ENCODE measurements around the gene WNT5B.

WNT5B gene

GRCh38 chr12:1628666-1629337 is at the start of gene WNT5B:
Gene WNT5B, plus strand, starts transcription at chr12:1629231. Its CDS starts 2,124 bp downstream, at chr12:1631355.
- DNase-seq, result no peak

DNA sequence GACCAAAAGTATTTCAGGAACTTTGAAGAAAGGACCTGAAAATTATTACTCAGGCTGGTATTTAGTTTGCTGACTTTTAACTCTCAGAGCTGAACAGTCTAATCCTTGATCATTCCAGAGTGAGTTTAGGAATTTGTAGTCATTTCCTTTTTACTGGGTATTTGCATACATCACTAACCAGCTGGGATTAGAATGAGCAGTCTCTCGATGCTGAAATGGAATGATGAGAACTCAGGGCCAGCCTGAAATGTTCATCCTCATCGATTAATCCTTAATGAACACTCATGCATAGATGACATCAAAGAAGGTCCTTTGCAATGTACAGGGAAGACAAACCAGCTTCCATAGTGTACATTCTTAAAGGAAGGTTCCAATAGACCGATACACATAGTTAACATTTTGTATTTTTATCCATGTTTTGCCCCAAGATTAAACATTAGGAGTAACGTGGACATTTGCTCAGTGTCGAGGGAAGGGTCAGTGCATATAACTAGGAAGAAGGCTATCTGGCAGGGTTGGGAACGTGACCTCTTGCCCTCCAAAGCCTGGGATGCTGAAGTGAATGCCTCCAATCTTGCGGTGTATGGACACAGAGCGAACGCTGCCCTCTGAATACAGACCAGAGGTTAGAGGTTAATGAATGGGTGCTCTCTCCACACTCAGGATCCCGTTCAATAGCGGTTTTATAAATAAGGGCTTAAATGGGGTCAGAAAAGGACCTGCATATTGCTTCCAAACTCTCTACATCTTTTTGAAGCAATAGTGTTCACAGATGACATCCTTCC is 49.2 kb upstream of the WNT5B start:
- no peak for DNase-seq

DNA sequence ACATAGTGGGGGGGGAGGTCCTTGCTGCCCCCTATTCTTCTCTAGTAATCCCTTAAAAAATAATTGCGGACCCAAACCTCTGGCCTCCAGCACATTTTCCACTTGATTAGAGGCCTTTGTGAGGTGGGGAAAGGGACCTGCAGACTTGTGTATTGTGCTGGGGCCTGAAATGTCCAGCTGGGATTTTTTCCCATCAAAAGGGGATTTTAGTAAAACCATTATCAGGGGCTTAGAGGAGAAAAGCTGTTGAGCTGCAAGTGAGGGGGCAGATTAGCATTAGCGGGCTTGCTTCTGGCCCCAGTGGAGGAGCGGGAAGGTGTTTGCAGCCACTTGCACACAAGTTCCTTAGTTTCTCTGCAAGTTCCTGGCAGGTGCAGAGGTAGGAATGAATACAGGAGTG is 48.5 kb upstream of the WNT5B start:
- no peak for DNase-seq

- DNase-seq, result no peak
These were observed 46.9 kb upstream of the WNT5B start for GRCh38 chr12:1581973-1582708.

GRCh38 chr12:1582709-1583050 is 46.4 kb upstream of the WNT5B start:
- DNase-seq, result no peak

- DNase-seq, result peak; percentile 55
These were observed 45.5 kb upstream of the WNT5B start for GRCh38 chr12:1583421-1584078.

GRCh38 chr12:1584326-1584725 is 44.7 kb upstream of the WNT5B start:
- DNase-seq, result no peak

DNA sequence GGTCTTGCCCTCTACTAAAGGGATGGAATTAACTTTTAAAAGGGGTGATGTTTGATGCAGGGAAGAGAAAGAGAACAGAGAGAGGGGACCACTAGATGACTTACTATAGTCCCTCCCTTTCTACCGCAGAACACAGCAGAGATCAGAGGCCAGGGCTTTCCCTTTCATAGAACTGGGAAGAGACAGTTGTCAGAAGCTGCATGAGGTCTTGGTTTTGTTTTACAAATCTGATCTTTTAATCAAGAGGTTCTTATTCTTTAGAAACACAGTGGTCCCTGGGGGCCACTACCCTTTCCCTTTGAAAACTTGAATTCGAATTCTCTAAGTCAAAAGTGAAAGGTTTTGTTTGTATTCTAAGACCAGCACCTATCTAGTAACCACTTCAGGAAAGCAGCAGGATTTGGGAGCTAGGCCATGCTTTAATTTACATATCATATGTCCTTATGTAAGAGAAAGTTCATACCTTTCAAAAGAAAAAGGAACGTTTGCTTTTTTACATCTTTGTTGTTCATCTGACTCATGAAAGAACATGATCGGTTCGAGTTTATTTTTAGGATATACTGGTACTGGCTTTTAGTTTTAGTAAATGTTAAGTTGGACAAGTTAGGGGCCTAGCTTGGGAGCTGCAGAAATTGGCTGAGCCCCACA is 41.0 kb upstream of the WNT5B start:
- DNase-seq, result no peak

DNA sequence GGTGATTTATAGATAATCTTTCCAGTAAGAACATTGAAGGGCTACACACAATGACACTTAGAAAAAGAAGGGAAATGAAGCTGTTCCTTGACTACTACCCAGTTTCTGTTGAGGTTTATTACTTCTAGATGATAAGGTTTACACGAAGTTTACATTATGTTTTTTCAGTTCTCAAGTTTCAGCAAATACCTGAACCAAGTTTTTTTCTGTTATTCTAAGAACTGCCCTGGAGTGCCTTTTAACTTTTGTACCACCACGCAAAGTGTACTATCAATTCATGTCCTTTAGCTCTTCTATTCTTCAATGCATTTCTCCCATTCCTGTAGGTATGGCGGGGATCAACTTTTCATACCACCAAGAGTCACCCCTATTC is 40.5 kb upstream of the WNT5B start:
- DNase-seq, result no peak

DNA sequence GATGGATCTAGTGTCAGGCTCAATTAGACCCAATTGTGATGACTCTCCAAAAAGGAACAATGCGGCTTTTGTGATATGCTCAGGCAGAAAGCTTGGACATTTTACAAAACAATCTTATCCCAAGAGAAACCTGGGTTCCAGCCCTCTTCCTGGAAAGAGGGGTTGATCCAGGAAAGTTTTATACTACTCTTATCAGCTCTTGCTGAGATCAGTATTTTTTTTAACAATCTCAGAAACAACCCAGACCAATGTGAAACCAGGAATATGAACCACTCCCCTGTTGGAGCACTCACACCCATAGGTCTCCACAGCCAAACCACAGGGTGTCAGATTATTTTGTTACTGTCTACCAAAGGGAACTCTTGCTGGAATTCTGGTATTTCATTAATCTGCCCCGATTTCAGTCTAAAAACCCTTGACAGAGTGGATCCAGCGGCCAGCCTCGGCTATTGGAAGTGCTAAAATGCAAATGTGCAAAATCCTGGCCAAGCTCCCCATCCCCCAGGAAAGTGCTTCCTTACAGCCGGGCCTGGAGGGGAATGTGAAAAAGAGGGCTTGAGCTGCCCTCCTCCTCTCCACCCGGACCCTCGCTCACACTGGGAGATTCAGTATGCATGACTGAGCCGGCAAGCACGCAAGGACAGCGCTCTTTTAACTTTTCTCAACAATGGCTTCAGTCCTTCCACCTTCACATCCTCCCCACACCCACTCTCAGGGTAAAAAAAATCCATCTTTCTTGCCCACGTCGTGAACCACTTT is 38.6 kb upstream of the WNT5B start:
- DNase-seq, result no peak

GRCh38 chr12:1591034-1591433 is 38.0 kb upstream of the WNT5B start:
- peak; percentile 34 for DNase-seq

- DNase-seq, result no peak
These were observed 37.5 kb upstream of the WNT5B start for GRCh38 chr12:1591543-1591942.

GRCh38 chr12:1592444-1593173 is 36.4 kb upstream of the WNT5B start:
- DNase-seq, result peak; percentile 47

GRCh38 chr12:1593174-1594005 is 35.6 kb upstream of the WNT5B start:
- DNase-seq, result peak; percentile 53

DNA sequence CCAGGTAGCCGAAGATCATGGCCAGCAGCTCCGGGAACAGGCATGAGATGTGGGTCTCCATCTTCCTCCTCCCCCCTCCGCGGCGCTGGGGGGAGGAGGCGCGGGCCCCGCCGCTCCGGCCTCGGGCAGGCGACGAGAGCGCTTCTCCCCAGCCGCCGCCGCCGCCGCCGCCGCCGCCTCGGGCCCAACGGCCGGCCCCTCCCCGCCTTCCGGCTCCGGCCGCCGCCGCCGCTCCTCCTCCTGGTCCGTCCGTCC is 35.1 kb upstream of the WNT5B start:
- no peak for DNase-seq

DNA sequence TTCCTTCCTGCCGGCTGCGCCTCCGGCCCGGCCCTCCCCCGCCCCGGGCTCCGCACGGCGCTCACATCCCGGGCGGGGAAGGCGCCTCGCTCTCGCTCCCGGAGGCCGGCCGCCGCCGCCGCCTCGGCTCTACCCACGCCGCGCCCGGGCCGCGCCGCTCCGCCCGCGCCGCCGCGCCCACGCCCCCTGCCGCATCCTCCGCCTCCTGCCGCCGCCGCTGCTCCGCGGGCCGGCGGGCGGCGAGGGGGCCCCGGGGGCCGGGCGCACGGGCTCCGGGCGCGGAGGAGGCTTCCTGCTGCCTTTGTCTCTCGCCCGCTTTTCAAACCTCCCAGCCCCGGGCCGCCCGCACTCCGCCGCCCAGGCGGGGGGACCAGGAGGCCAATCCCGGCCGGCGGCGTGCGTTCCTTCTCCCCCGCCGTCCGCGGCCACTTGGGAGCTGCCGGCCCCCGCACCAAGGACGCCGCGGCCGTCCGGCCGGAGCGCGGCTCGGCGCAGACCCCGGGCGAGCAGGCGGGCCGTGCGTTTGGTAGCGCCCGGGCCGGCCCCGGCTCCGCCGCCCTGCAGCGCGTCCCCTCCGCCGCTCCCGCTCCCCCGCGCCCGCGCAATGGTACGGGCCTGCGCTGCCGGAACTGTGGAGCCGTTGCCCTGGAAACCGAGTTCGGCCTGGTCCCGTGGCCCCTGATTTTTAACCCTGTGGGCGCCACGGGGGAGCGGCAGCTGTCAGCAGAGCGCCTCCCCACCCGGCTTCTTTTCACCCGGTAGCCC is 34.6 kb upstream of the WNT5B start, which contains the start of gene FBXL14:
FBXL14 (minus strand) TSS at position 321 of the 765 bp plus-strand sequence. CDS start 515 bp downstream, outside the sequence.
- peak; percentile 90 for DNase-seq

DNA sequence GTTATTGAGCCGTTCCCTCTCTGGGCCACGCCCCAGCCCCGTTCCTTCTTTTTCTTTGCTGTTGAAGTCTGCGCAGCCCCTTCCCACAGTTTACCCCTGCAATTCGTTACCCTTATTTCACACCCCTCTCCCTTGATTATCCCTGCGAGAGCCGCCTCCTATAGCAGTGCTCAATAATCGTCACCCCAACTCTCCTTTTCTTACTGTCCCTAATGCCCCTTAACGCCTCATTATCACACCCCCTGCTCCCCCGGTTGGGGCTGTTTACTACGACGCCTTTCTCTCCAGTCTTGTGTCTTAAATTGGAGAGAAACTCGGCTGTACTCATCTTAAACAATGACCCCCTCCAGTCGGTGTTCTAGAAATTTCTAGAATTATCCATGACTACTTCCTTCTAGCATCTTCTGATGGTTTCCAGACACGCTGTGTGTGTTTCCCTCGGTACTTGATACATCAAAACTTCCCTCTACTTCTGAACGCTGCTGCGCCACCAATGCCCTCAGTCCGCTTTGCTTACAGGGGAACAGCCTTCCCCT is 33.9 kb upstream of the WNT5B start:
- no peak for DNase-seq

- DNase-seq, result no peak
These were observed 33.2 kb upstream of the WNT5B start for GRCh38 chr12:1595690-1596347.

GRCh38 chr12:1598757-1599156 is 30.3 kb upstream of the WNT5B start:
- no peak for DNase-seq

Data from activated CD4-positive, alpha-beta T cell treated with anti-CD3 and anti-CD28 coated beads, Interleukin-2, amount 50 U/mL, for 1 hour (primary cell).